A549 (cell line): ENCODE measurements around the gene RBFOX1. TPM values are rescaled to one million over a fixed set of nuclear protein-coding genes. Genes with fewer than 3 reads are reported as not detected.

Source experiments
- ATAC-seq, 2 experiments: fragments of 200-7000 bp in 1 of 2; fragments of >200 bp in 1 of 2; cut with Nextera tagmentation in 1 of 2; cut with Tn5 transposase in 1 of 2; 3 replicates each; pipeline versions ENCODE4 v1.8.0 to v1.9.1; 2018 to 2020; ENCODE audit warnings: mild to moderate bottlenecking in 1 of 2, moderate library complexity in 1 of 2
- CTCF ChIA-PET: fragments of 300-600 bp; sonication (Branson Sonifier 250); formaldehyde crosslinking; extraction: SDS; loops from one replicate; lab custom pipeline; 2021; ENCODE audit warnings: antibody characterized with exemption, inconsistent platforms; lab: Yijun Ruan, JAX
- POLR2A ChIA-PET: fragments of 350-600 bp; formaldehyde crosslinking; extraction: SDS; loops from one replicate; lab custom pipeline; 2021; ENCODE audit warnings: antibody characterized with exemption, inconsistent platforms; lab: Yijun Ruan, JAX
- DNase-seq, 2 experiments: peaks; one replicate each; pipeline versions ENCODE4 v3.0.0 to v3.0.0-alpha.2; 2011 to 2016; ENCODE audit warnings: low read depth in 1 of 2, low spot score in 1 of 2
- FAIRE-seq: peaks from 2 replicates; lab custom pipeline; 2011; peaks lifted over from hg19 to GRCh38; lab: Jason Lieb, UNC
- H3K27ac ChIP-seq, 2 experiments: fragments of >200 bp; sonication (Bioruptor Twin); formaldehyde crosslinking; 3 replicates each; pipeline ENCODE4 v1.5.1; 2016 to 2017
- H3K4me1 ChIP-seq: fragments of >200 bp; sonication (Bioruptor Twin); formaldehyde crosslinking; 3 replicates; pipeline ENCODE4 v1.6.1; 2016
- H3K4me2 ChIP-seq: fragments of >200 bp; sonication (Bioruptor Twin); formaldehyde crosslinking; 3 replicates; pipeline ENCODE4 v1.6.1; 2016
- H3K4me3 ChIP-seq: fragments of >200 bp; sonication (Bioruptor Twin); formaldehyde crosslinking; 3 replicates; pipeline ENCODE4 v1.5.1; 2016
- H3K9me3 ChIP-seq: fragments of >200 bp; sonication (Bioruptor Twin); formaldehyde crosslinking; 3 replicates; pipeline ENCODE4 v1.6.1; 2016
- CBX8 ChIP-seq: fragments of 200-600 bp; sonication (generic); IDR thresholded peaks from 2 replicates; pipeline ENCODE4 v1.6.1; 2016
- CEBPB ChIP-seq, 2 experiments: fragments of >200 bp in 1 of 2; sonication (Bioruptor Twin) in 1 of 2; formaldehyde crosslinking in 1 of 2; IDR thresholded peaks; 2 replicates each; pipeline ENCODE4 v1.6.1; 2012 to 2016
- CHD4 ChIP-seq: fragments of 200-600 bp; sonication (generic); IDR thresholded peaks from 2 replicates; pipeline ENCODE4 v1.6.1; 2016; ENCODE audit warnings: antibody characterized with exemption, mild to moderate bottlenecking, borderline replicate concordance
- CTCF ChIP-seq: fragments of >200 bp; sonication (Bioruptor Twin); formaldehyde crosslinking; IDR thresholded peaks from 3 replicates; pipeline ENCODE4 v1.5.1; 2016
- E2F6 ChIP-seq: IDR thresholded peaks from 2 replicates; pipeline ENCODE4 v1.6.1; 2012; ENCODE audit warnings: low read depth, borderline replicate concordance
- EHMT2 ChIP-seq: fragments of 200-600 bp; sonication (generic); IDR thresholded peaks from 2 replicates; pipeline ENCODE4 v1.6.1; 2016; ENCODE audit warnings: antibody characterized with exemption, low read depth, mild to moderate bottlenecking, moderate library complexity
- ELK1 ChIP-seq: fragments of 150-350 bp; IDR thresholded peaks from 2 replicates; pipeline ENCODE4 v1.6.1; 2014; ENCODE audit warnings: low read depth, mild to moderate bottlenecking, low read length
- FOSB ChIP-seq: fragments of 250-450 bp; sonication (Bioruptor Pico); IDR thresholded peaks from 2 replicates; pipeline ENCODE4 v1.5.0; 2020; ENCODE audit warnings: mild to moderate bottlenecking, moderate library complexity
- HDAC2 ChIP-seq: fragments of 200-600 bp; sonication (generic); IDR thresholded peaks from 2 replicates; pipeline ENCODE4 v1.6.1; 2016
- HES2 ChIP-seq: fragments of >200 bp; sonication (Bioruptor Twin); formaldehyde crosslinking; IDR thresholded peaks from 2 replicates; pipeline ENCODE4 v1.6.1; 2016
- HEYL ChIP-seq: fragments of 250-450 bp; sonication (Bioruptor Pico); IDR thresholded peaks from 2 replicates; pipeline ENCODE4 v1.8.0; 2021; ENCODE audit warnings: mild to moderate bottlenecking, moderate library complexity
- HOXA7 ChIP-seq: fragments of 250-450 bp; sonication (Bioruptor Pico); IDR thresholded peaks from 2 replicates; pipeline ENCODE4 v1.5.0; 2020; ENCODE audit warnings: mild to moderate bottlenecking, moderate library complexity
- HOXB5 ChIP-seq: fragments of 250-450 bp; sonication (Bioruptor Pico); IDR thresholded peaks from 2 replicates; pipeline ENCODE4 v1.5.0; 2020; ENCODE audit warnings: mild to moderate bottlenecking, moderate library complexity
- JUNB ChIP-seq: fragments of >200 bp; sonication (Bioruptor Twin); formaldehyde crosslinking; IDR thresholded peaks from 2 replicates; pipeline ENCODE4 v1.6.1; 2016
- MAFK ChIP-seq: fragments of 450-650 bp; IDR thresholded peaks from 2 replicates; pipeline ENCODE4 v1.6.1; 2014; ENCODE audit not compliant: partially characterized antibody
- MYC ChIP-seq: IDR thresholded peaks from 2 replicates; pipeline ENCODE4 v1.6.1; 2012; ENCODE audit warnings: mild to moderate bottlenecking, inconsistent platforms, low read length, improper control_type of control experiment, borderline replicate concordance
- POLR2AphosphoS2 ChIP-seq: conservative IDR thresholded peaks from 2 replicates; pipeline ENCODE4 v1.6.1; 2012; ENCODE audit warnings: low read length, improper control_type of control experiment, inconsistent platforms
- RARB ChIP-seq: fragments of 250-450 bp; sonication (Bioruptor Pico); IDR thresholded peaks from 2 replicates; pipeline ENCODE4 v1.8.0; 2021; ENCODE audit warnings: mild to moderate bottlenecking, moderate library complexity
- RCOR1 ChIP-seq: fragments of 150-350 bp; IDR thresholded peaks from 2 replicates; pipeline ENCODE4 v1.6.1; 2014; ENCODE audit warnings: antibody characterized with exemption, low read length, low read depth
- RFX5 ChIP-seq: fragments of 450-650 bp; IDR thresholded peaks from 2 replicates; pipeline ENCODE4 v1.7.1; 2014; ENCODE audit warnings: antibody characterized with exemption, mild to moderate bottlenecking, moderate library complexity
- RNF2 ChIP-seq: fragments of 200-600 bp; sonication (generic); IDR thresholded peaks from 2 replicates; pipeline ENCODE4 v1.6.1; 2016; ENCODE audit warnings: low read depth, mild to moderate bottlenecking, antibody characterized with exemption, moderate library complexity, borderline replicate concordance
- TP53 ChIP-seq: fragments of 250-450 bp; sonication (Bioruptor Pico); IDR thresholded peaks from 2 replicates; pipeline ENCODE4 v1.5.0; 2021; ENCODE audit warnings: mild to moderate bottlenecking, moderate library complexity
- ZC3H11A ChIP-seq: fragments of 450-650 bp; IDR thresholded peaks from 2 replicates; pipeline ENCODE4 v1.6.1; 2014; ENCODE audit warnings: antibody characterized with exemption, mild to moderate bottlenecking
- ZNF302 ChIP-seq: fragments of 250-450 bp; sonication (Bioruptor Pico); IDR thresholded peaks from 2 replicates; pipeline ENCODE4 v1.9.0; 2021; ENCODE audit warnings: inconsistent platforms, mild to moderate bottlenecking, moderate library complexity
- ZSCAN20 ChIP-seq: fragments of 250-450 bp; sonication (Bioruptor Pico); IDR thresholded peaks from 2 replicates; pipeline ENCODE4 v1.8.0; 2022; ENCODE audit warnings: mild to moderate bottlenecking, moderate library complexity
- WGBS: methylation state at CpG from one replicate; pipeline ENCODE4 v1.1.6; 2017; ENCODE audit errors: missing lambda C conversion rate; 5-methylcytosine and 5-hydroxymethylcytosine counted together
- polyA plus RNA-seq, 4 experiments: library from polyadenylated mRNA; depleted of rRNA in 3 of 4; stranded (reverse); fragments of >200 nt; fragmentation: RNase III in 1 of 4; extraction: RNeasy Plus Mini Kit Qiagen cat#74134 plus additional on column Dnase treatment in 1 of 4; gene quantifications; 2 replicates in 3 of 4; 3 replicates in 1 of 4; pipeline ENCODE4 v1.2.3, GENCODE V29; 2011 to 2017

RBFOX1 gene
- polyA plus RNA-seq, 2 of the 4 experiments (the other 2 are of a cell fraction) = not detected

GRCh38 chr16:7615565-7615964 is 282.9 kb downstream of the RBFOX1 start:
- no peak for FAIRE-seq
- POLR2A ChIA-PET = no interaction called here
- TF ChIP-seq ZNF302 (CRISPR knock-in tag) (no peak), MAFK (no peak), ELK1 (no peak), CTCF (no peak), CBX8 (no peak), HOXA7 (CRISPR knock-in tag) (no peak), POLR2AphosphoS2 (no peak), JUNB (no peak), TP53 (CRISPR knock-in tag) (no peak), FOSB (CRISPR knock-in tag) (no peak), ZSCAN20 (no peak), MYC (no peak), CEBPB (IDR thresholded peaks at IDR 0.05) (no peak)
- no peak for ATAC-seq
- Histone ChIP-seq H3K4me3 (no peak overlapping the region), H3K4me2 (no peak overlapping the region), H3K9me3 (no peaks in the 10 kb centered on the region), H3K4me1 (no peaks in the 10 kb centered on the region), H3K27ac (no peak overlapping the region)
- CTCF ChIA-PET = no interaction called here
- 11% methylated on average over 6 of the region's 6 CpGs for WGBS
- DNase-seq = no peak

- TF ChIP-seq RFX5 = no peak
- no peak for TF ChIP-seq RNF2
- no peak for TF ChIP-seq HES2
- TF ChIP-seq EHMT2 = no peak
- TF ChIP-seq RARB (CRISPR knock-in tag) = no peak
- TF ChIP-seq CBX8 = no peak
- no peak for TF ChIP-seq ZC3H11A
- TF ChIP-seq, all 56 proteins: peak for 0
- ATAC-seq = no peak
- POLR2A ChIA-PET = no interaction called here
Observed at GRCh38 chr16:7624871-7625766, 292.5 kb downstream of the RBFOX1 start.

GRCh38 chr16:7628981-7629380 is 296.3 kb downstream of the RBFOX1 start:
- TF ChIP-seq E2F6 (no peak), CHD4 (no peak), HDAC2 (no peak), HEYL (CRISPR knock-in tag) (no peak), HOXB5 (CRISPR knock-in tag) (no peak), RCOR1 (no peak), ZSCAN20 (no peak), HOXA7 (CRISPR knock-in tag) (no peak)
- Histone ChIP-seq H3K4me1 (no peaks in the 10 kb centered on the region), H3K27ac (no peak overlapping the region), H3K4me3 (no peak overlapping the region), H3K4me2 (no peak overlapping the region), H3K9me3 (no peaks in the 10 kb centered on the region)
- no peak for ATAC-seq
- ChIA-PET CTCF (no interaction called here), POLR2A (no interaction called here)
- WGBS = 9% methylated on average over 6 of the region's 6 CpGs
- DNase-seq = no peak
- FAIRE-seq = no peak

More at GRCh38 chr16:7624871-7625766, 292.5 kb downstream of the RBFOX1 start:
- CTCF ChIA-PET = no interaction called here
- Histone ChIP-seq H3K4me3 (no peak overlapping the region), H3K4me2 (no peak overlapping the region), H3K4me1 (no peaks in the 10 kb centered on the region), H3K27ac (no peak overlapping the region), H3K9me3 (no peaks in the 10 kb centered on the region)
- no peak for FAIRE-seq
- WGBS = 15% methylated on average over 14 of the region's 14 CpGs
- DNase-seq = no peak
